Activated CD8-positive, alpha-beta T cell treated with anti-CD3 and anti-CD28 coated beads for 36 hours (primary cell): Measurements from ENCODE around the gene AKAP10. TPM values are rescaled to one million over a fixed set of nuclear protein-coding genes. Genes with fewer than 3 reads are reported as not detected.
"Not testable (repeated sequence)": the region's sequence is repeated elsewhere in the genome, so short reads cannot be mapped to it uniquely, and the experiment has no call there.

Source experiments
- ATAC-seq: fragments of 200-7000 bp; cut with Tn5 transposase; one replicate; pipeline ENCODE4 v1.10.0; 2021; ENCODE audit warnings: mild to moderate bottlenecking, moderate library complexity
- CTCF ChIA-PET: fragments of 350-600 bp; sonication (Branson Sonifier 250); formaldehyde crosslinking; loops from one replicate; lab custom pipeline; 2021; ENCODE audit warnings: antibody characterized with exemption; lab: Charles Lee
- POLR2A ChIA-PET: fragments of 350-600 bp; sonication (Branson Sonifier 250); formaldehyde crosslinking; loops from one replicate; lab custom pipeline; 2021; ENCODE audit warnings: antibody characterized with exemption; lab: Charles Lee
- DNase-seq: peaks from one replicate; pipeline ENCODE4 v3.0.0-alpha.2; 2020
- H3K27ac Mint-ChIP-seq: one replicate; pipeline ENCODE4 v1.8.0; 2021; ENCODE audit warnings: mild to moderate bottlenecking, mixed read lengths
- H3K27me3 Mint-ChIP-seq: one replicate; pipeline ENCODE4 v1.8.0; 2021; ENCODE audit warnings: mixed read lengths
- H3K36me3 Mint-ChIP-seq: one replicate; pipeline ENCODE4 v1.8.0; 2021; ENCODE audit warnings: low read depth, mixed read lengths
- H3K4me1 Mint-ChIP-seq: one replicate; pipeline ENCODE4 v1.8.0; 2021; ENCODE audit warnings: low read depth, mixed read lengths
- H3K4me3 Mint-ChIP-seq: one replicate; pipeline ENCODE4 v1.8.0; 2021; ENCODE audit warnings: mild to moderate bottlenecking, moderate library complexity, mixed read lengths
- H3K9me3 Mint-ChIP-seq: one replicate; pipeline ENCODE4 v1.8.0; 2021; ENCODE audit warnings: mixed read lengths
- CTCF ChIP-seq: fragments of 200-600 bp; IDR thresholded peaks from one replicate; pipeline ENCODE4 v1.8.0; 2022; ENCODE audit warnings: antibody characterized with exemption, mild to moderate bottlenecking
- intact Hi-C: fragments of 100-400 bp; cut with micrococcal nuclease; formaldehyde crosslinking; loops from one replicate; pipeline ENCODE4 v1.10.0; 2022
- total RNA-seq, 2 experiments: library from RNA; stranded (reverse); gene quantifications; one replicate each; pipeline ENCODE4 v1.2.3, GENCODE V29; 2021

The AKAP10 gene
- total RNA-seq, 2 experiments from 2014 or later, result 38.6 to 39.2 TPM

DNA sequence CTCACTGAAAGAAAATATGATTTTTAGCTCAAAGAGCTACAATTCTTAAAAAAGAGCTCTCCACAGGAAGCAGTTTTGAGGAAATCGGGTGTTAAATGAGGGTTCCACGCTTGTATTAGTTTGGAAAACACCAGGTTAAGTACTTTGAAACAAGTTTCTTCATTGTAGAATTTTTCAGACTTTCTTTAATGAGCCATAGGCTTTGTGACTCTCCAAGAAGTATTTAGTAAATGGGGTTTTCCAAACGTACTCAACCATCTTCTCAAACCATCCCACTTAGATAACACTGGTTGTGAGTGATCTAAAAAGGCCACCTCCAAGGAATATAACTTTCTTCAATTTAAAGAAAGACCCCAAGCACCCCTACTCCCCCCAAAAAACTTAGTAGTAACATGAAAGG is 112.6 kb downstream of the AKAP10 start:
- ChIA-PET POLR2A (no interaction called here), CTCF (interaction anchor here (1.0 kb wide), 1 partner anchor 11 kb away, joined by 3 read pairs; no protein-coding TSS in a partner anchor)
- Mint-ChIP-seq H3K4me3 (peak overlapping the region; percentile 54), H3K9me3 (no peaks in the 10 kb centered on the region), H3K27ac (peak overlapping the region; percentile 30), H3K27me3 (no peaks in the 10 kb centered on the region), H3K4me1 (peaks cover 17% of the 10 kb centered on the region), H3K36me3 (peaks cover 2% of the 10 kb centered on the region)
- DNase-seq (no peak), ATAC-seq (no peak)
- TF ChIP-seq CTCF, result no peak
- intact Hi-C loops, result no loop called here

DNA sequence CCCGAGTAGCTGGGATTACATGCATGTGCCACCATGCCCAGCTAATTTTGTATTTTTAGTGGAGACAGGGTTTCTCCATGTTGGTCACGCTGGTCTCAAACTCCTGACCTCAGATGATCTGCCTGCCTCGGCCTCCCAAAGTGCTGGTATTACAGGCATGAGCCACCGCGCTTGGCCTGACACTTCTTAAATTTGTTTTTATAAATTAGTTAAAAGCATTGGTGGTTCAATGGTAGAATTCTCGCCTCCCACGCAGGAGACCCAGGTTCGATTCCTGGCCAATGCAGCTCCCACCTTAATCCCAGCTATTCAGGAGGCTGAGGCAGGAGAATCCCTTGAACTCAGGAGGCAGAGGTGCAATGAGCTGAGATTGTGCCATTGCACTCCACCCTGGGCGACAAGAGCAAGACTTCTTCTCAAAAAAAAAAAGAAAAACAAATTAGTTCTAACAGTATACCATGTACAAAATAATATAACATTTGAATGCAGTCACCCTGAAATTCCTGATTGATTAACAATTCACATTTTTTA is 116.9 kb downstream of the AKAP10 start:
- intact Hi-C loops, H3K4me3 Mint-ChIP-seq, H3K27ac Mint-ChIP-seq, CTCF ChIA-PET, ATAC-seq, POLR2A ChIA-PET, H3K9me3 Mint-ChIP-seq, H3K27me3 Mint-ChIP-seq, H3K4me1 Mint-ChIP-seq, DNase-seq, H3K36me3 Mint-ChIP-seq: not testable (repeated sequence)

DNA sequence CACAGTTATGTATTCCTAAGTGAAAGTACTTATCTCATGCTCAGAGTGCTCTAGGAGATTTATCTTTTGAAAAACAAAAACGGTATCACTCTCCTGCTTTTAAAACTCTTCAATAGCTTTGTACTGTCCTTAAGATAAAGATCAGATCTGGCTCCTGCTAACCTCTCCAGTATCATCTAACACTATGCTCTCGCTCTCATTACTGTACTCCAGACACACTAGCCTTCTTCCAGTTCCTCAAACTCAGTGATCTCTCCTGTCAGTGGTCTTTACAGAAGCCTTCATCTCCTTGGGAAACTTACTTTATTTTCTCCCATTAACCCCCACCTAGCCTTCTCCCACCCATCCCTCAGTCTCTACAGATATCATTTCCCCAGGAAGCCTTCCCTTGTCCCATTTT is 120.0 kb downstream of the AKAP10 start:
- Mint-ChIP-seq H3K36me3 (peaks cover 4% of the 10 kb centered on the region), H3K4me3 (no peak overlapping the region), H3K9me3 (no peaks in the 10 kb centered on the region), H3K27ac (no peak overlapping the region), H3K4me1 (no peaks in the 10 kb centered on the region), H3K27me3 (no peaks in the 10 kb centered on the region)
- no peak for DNase-seq
- ChIA-PET POLR2A (no interaction called here), CTCF (no interaction called here)
- intact Hi-C loops, result no loop called here
- no peak for ATAC-seq
- no peak for TF ChIP-seq CTCF

Other genes with a start within 250 kb of the AKAP10 start
- under 1 TPM; 0.38 to 0.92 TPM for gene ALDH3A1, start 229.5 kb downstream of the AKAP10 start, total RNA-seq
- 1 to 10 TPM; 6.3 TPM for gene ULK2, start 109.9 kb downstream of the AKAP10 start, total RNA-seq
- 10 to 100 TPM in 1 of 2 experiments, 1 to 10 TPM in 1; 9.9 to 10.3 TPM for gene SPECC1, start 31.5 kb upstream of the AKAP10 start, total RNA-seq